WI38 (cell line): ENCODE measurements around the gene FRMD4A.

Experiments used
- H3K4me3 ChIP-seq: 2 replicates; pipeline ENCODE4 v1.5.1; 2011; ENCODE audit warnings: low read depth, mild to moderate bottlenecking, control low read depth, low read length
- CTCF ChIP-seq: IDR thresholded peaks from 2 replicates; pipeline ENCODE4 v1.5.1; 2012; ENCODE audit warnings: low read depth, mild to moderate bottlenecking, control low read depth, low read length

The FRMD4A gene

GRCh38 chr10:13703997-13704536, 626.7 kb downstream of the FRMD4A start:
- no peak for TF ChIP-seq CTCF

GRCh38 chr10:13703101-13703818, 627.5 kb downstream of the FRMD4A start:
- H3K4me3 ChIP-seq = no peak overlapping the region
- TF ChIP-seq CTCF = no peak

More at GRCh38 chr10:13703997-13704536, 626.7 kb downstream of the FRMD4A start:
- H3K4me3 ChIP-seq = no peak overlapping the region

- no peak overlapping the region for H3K4me3 ChIP-seq
- TF ChIP-seq CTCF = no peak
These were observed 629.4 kb downstream of the FRMD4A start for GRCh38 chr10:13701157-13701919.

- no peak overlapping the region for H3K4me3 ChIP-seq
- no peak for TF ChIP-seq CTCF
These were observed 630.1 kb downstream of the FRMD4A start for GRCh38 chr10:13700473-13701144.

- no peak for TF ChIP-seq CTCF
- H3K4me3 ChIP-seq = no peak overlapping the region
These were observed 631.5 kb downstream of the FRMD4A start for GRCh38 chr10:13699216-13699615.

GRCh38 chr10:13698217-13698616, 632.5 kb downstream of the FRMD4A start:
- TF ChIP-seq CTCF = no peak
- H3K4me3 ChIP-seq = no peak overlapping the region
